Measurements from ENCODE around the gene DLG1. TPM values are rescaled to one million over a fixed set of nuclear protein-coding genes. Genes with fewer than 3 reads are reported as not detected.

DLG1 gene
- total RNA-seq, 1 experiment from 2014 or later, result 121 TPM

- no peak overlapping the region for H3K27ac Mint-ChIP-seq (ENCODE audit: low read depth, unreplicated experiment)
- POLR2A ChIA-PET, result interaction anchor here (0.6 kb wide), 1 partner anchor 104 kb away, joined by 3 read pairs; no protein-coding TSS in a partner anchor
- peak overlapping the region; percentile 75 for H3K4me3 Mint-ChIP-seq (ENCODE audit: unreplicated experiment)
- H3K4me1 Mint-ChIP-seq (ENCODE audit: insufficient read depth, unreplicated experiment), result peaks cover 25% of the 10 kb centered on the region
- DNase-seq (ENCODE audit: unreplicated experiment), result peak; percentile 34
- CTCF ChIA-PET, result interaction anchor here (0.5 to 2.4 kb wide), 12 partner anchors 9 to 487 kb away, joined by 3 to 21 read pairs (median 5); no protein-coding TSS in a partner anchor
- no peaks in the 10 kb centered on the region for H3K27me3 Mint-ChIP-seq (ENCODE audit: insufficient read depth, unreplicated experiment)
- no peak for TF ChIP-seq CTCF (IDR thresholded peaks at IDR 0.05; ENCODE audit: unreplicated experiment)
- no peaks in the 10 kb centered on the region for H3K9me3 Mint-ChIP-seq (ENCODE audit: unreplicated experiment)
- BruUV-seq (replicated peaks), result no TSS peak
- H3K36me3 Mint-ChIP-seq (ENCODE audit: insufficient read depth, unreplicated experiment), result peaks cover 4% of the 10 kb centered on the region
- intact Hi-C loops (cut with micrococcal nuclease), result loop anchor here (1.0 kb wide), 1 partner anchor 27 kb away; no protein-coding TSS in a partner anchor
Measured at GRCh38 chr3:197028728-197029510, 269.5 kb downstream of the DLG1 start.

GRCh38 chr3:197027896-197028727 is 270.3 kb downstream of the DLG1 start:
- ChIA-PET POLR2A (interaction anchor here (0.6 kb wide), 1 partner anchor 105 kb away, joined by 3 read pairs; no protein-coding TSS in a partner anchor), CTCF (interaction anchor here (0.5 to 2.3 kb wide), 7 partner anchors 21 to 283 kb away, joined by 3 to 21 read pairs (median 5); no protein-coding TSS in a partner anchor)
- intact Hi-C loops (cut with micrococcal nuclease), result no loop called here
- no peak for TF ChIP-seq CTCF (IDR thresholded peaks at IDR 0.05; ENCODE audit: unreplicated experiment)
- no peaks in the 10 kb centered on the region for H3K27me3 Mint-ChIP-seq (ENCODE audit: insufficient read depth, unreplicated experiment)
- no peaks in the 10 kb centered on the region for H3K9me3 Mint-ChIP-seq (ENCODE audit: unreplicated experiment)
- H3K36me3 Mint-ChIP-seq (ENCODE audit: insufficient read depth, unreplicated experiment), result peaks cover 4% of the 10 kb centered on the region
- H3K27ac Mint-ChIP-seq (ENCODE audit: low read depth, unreplicated experiment), result no peak overlapping the region
- DNase-seq (ENCODE audit: unreplicated experiment), result no peak
- H3K4me1 Mint-ChIP-seq (ENCODE audit: insufficient read depth, unreplicated experiment), result peaks cover 25% of the 10 kb centered on the region
- no TSS peak for BruUV-seq (replicated peaks)
- peak overlapping the region; percentile 75 for H3K4me3 Mint-ChIP-seq (ENCODE audit: unreplicated experiment)

- intact Hi-C loops (cut with micrococcal nuclease), result no loop called here
- Mint-ChIP-seq H3K36me3 (ENCODE audit: insufficient read depth, unreplicated experiment) (peaks cover 4% of the 10 kb centered on the region), H3K9me3 (ENCODE audit: unreplicated experiment) (no peaks in the 10 kb centered on the region), H3K27me3 (ENCODE audit: insufficient read depth, unreplicated experiment) (no peaks in the 10 kb centered on the region), H3K27ac (ENCODE audit: low read depth, unreplicated experiment) (no peak overlapping the region), H3K4me3 (ENCODE audit: unreplicated experiment) (no peak overlapping the region), H3K4me1 (ENCODE audit: insufficient read depth, unreplicated experiment) (peaks cover 25% of the 10 kb centered on the region)
- no peak for TF ChIP-seq CTCF (IDR thresholded peaks at IDR 0.05; ENCODE audit: unreplicated experiment)
- BruUV-seq (replicated peaks), result no TSS peak
- DNase-seq (ENCODE audit: unreplicated experiment), result no peak
- POLR2A ChIA-PET, result no interaction called here
- CTCF ChIA-PET, result interaction anchor here (0.6 to 0.8 kb wide), 2 partner anchors 21 to 24 kb away, joined by 3 to 4 read pairs; no protein-coding TSS in a partner anchor
Measured at GRCh38 chr3:197027151-197027895, 271.1 kb downstream of the DLG1 start.
